Stimulated activated naive CD8-positive, alpha-beta T cell treated with anti-CD3 and anti-CD28 coated beads, Interleukin-15, Interleukin-2, amounts not matched to agents 100 ng/mL and 50 ng/mL, for 24 hours (primary cell): ENCODE measurements around the gene EPS8L3.
A peak's percentile ranks its signal among the peaks of the same experiment; 100 is the strongest.
"Not testable (repeated sequence)": the region's sequence is repeated elsewhere in the genome, so short reads cannot be mapped to it uniquely, and the experiment has no call there.

Source experiments
- H3K27ac Mint-ChIP-seq: one replicate; pipeline ENCODE4 v1.8.0; 2021; ENCODE audit warnings: mild to moderate bottlenecking, mixed read lengths
- H3K27me3 Mint-ChIP-seq: one replicate; pipeline ENCODE4 v1.8.0; 2021; ENCODE audit warnings: mixed read lengths
- H3K36me3 Mint-ChIP-seq: one replicate; pipeline ENCODE4 v1.8.0; 2021; ENCODE audit warnings: low read depth, mixed read lengths
- H3K4me1 Mint-ChIP-seq: one replicate; pipeline ENCODE4 v1.8.0; 2021; ENCODE audit warnings: low read depth, mixed read lengths
- H3K4me3 Mint-ChIP-seq: one replicate; pipeline ENCODE4 v1.8.0; 2021; ENCODE audit warnings: mild to moderate bottlenecking, mixed read lengths
- H3K9me3 Mint-ChIP-seq: one replicate; pipeline ENCODE4 v1.8.0; 2021; ENCODE audit warnings: mixed read lengths

Gene EPS8L3

DNA sequence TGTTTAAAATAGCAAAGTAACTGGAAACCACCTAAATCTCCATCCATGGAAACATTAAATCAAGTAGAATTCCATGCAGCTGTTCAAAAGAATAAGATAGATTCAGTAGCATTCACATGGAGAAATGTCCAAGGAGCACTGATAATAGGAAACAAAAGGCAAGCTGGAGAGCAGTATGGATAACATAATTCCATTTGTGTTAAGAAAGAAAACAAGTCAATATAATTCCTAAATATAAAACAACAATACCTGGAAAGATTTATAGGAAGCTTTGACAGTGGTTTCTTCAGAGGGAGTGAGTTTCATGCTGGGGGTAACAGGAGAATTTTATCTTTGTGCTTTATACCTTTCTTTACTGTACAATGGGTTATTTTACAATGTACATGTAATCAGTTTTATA, 36.6 kb upstream of the EPS8L3 start:
- H3K4me3 Mint-ChIP-seq = no peak overlapping the region

DNA sequence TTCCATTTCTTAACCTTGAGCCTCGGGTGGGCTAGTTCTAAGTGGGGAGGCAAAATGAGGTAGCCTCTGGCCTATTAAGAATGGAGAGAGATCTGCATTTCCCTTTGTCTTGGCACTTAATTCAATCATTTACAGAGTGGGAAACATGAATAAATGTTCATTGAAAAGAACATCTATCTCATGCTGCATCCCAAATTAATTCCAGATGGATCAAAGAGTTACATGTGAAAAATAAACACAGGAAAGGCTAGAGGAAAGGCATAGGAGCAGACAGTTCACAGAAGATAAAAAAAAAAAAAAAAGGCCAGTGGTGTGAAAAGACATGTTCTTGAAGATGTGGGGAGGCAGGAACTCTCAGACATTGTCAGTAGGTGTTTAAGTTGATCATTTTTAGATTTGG, 35.7 kb upstream of the EPS8L3 start:
- no peak overlapping the region for H3K4me3 Mint-ChIP-seq
- peaks cover 77% of the 10 kb centered on the region for H3K4me1 Mint-ChIP-seq
- H3K27me3 Mint-ChIP-seq = no peaks in the 10 kb centered on the region
- H3K36me3 Mint-ChIP-seq = no peaks in the 10 kb centered on the region
- no peaks in the 10 kb centered on the region for H3K9me3 Mint-ChIP-seq
- H3K27ac Mint-ChIP-seq = peak overlapping the region; percentile 39

More for the DNA sequence above, 36.6 kb upstream of the EPS8L3 start:
- no peaks in the 10 kb centered on the region for H3K9me3 Mint-ChIP-seq
- H3K27ac Mint-ChIP-seq = no peak overlapping the region
- H3K27me3 Mint-ChIP-seq = no peaks in the 10 kb centered on the region
- no peaks in the 10 kb centered on the region for H3K36me3 Mint-ChIP-seq
- H3K4me1 Mint-ChIP-seq = peaks cover 74% of the 10 kb centered on the region

GRCh38 chr1:109797303-109797595, 33.5 kb upstream of the EPS8L3 start:
- not testable (repeated sequence) for H3K36me3 Mint-ChIP-seq, H3K4me3 Mint-ChIP-seq, H3K27me3 Mint-ChIP-seq, H3K9me3 Mint-ChIP-seq
- Mint-ChIP-seq H3K4me1 (peaks cover 76% of the 10 kb centered on the region), H3K27ac (peak overlapping the region; percentile 53)

DNA sequence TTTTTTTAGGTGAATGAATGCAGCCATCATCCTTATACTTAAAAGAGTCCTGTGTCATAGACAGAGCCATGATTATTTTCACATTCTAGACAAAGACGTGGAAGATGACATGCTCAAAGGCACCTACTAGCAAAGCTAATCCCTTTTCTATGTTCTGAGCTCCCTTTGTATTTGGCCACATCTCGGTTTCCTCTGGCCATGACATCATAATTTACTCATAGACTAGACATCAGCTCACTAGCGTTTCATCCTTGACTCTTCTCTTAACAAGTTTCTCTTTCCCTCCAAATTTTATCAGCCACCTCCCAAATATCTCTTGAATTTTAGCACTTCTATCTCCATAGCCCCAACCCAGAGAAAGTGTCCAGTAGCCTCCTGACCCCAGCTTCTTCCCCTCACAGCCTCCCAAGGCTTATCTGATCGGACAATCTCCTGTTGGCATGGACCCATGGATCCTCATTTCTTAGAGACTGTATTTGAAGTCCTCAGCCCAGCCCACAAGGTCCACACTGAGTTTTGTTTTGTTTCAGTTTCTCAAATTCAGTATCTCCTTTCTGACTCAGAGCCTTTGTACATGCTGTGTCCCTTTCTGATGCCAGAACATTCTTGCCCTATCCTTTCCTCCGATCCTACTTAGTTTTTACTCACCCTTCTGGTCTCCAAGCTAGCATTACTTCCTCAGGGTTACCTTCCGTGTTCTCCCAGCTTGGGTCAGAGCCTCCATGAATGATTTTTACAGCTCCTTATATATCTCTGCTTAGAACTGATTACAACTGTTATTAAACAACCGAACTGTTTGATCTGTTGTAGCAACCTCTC, 33.0 kb upstream of the EPS8L3 start:
- Mint-ChIP-seq H3K4me3 (no peak overlapping the region), H3K27me3 (no peaks in the 10 kb centered on the region), H3K4me1 (peaks cover 76% of the 10 kb centered on the region), H3K9me3 (no peaks in the 10 kb centered on the region), H3K36me3 (no peaks in the 10 kb centered on the region), H3K27ac (peak overlapping the region; percentile 53)

- no peaks in the 10 kb centered on the region for H3K36me3 Mint-ChIP-seq
- H3K4me3 Mint-ChIP-seq = no peak overlapping the region
- no peaks in the 10 kb centered on the region for H3K9me3 Mint-ChIP-seq
- no peaks in the 10 kb centered on the region for H3K27me3 Mint-ChIP-seq
- peaks cover 79% of the 10 kb centered on the region for H3K4me1 Mint-ChIP-seq
- peak overlapping the region; percentile 23 for H3K27ac Mint-ChIP-seq
Observed at GRCh38 chr1:109794319-109795132, 30.8 kb upstream of the EPS8L3 start.

GRCh38 chr1:109793486-109794318, 30.0 kb upstream of the EPS8L3 start:
- Mint-ChIP-seq H3K4me3 (no peak overlapping the region), H3K4me1 (peaks cover 83% of the 10 kb centered on the region), H3K36me3 (no peaks in the 10 kb centered on the region), H3K27me3 (no peaks in the 10 kb centered on the region), H3K9me3 (no peaks in the 10 kb centered on the region), H3K27ac (peak overlapping the region; percentile 17)

- Mint-ChIP-seq H3K27me3 (no peaks in the 10 kb centered on the region), H3K27ac (peak overlapping the region; percentile 17), H3K4me3 (no peak overlapping the region), H3K9me3 (no peaks in the 10 kb centered on the region), H3K4me1 (peaks cover 83% of the 10 kb centered on the region), H3K36me3 (no peaks in the 10 kb centered on the region)
Observed at GRCh38 chr1:109793089-109793485, 29.4 kb upstream of the EPS8L3 start.

DNA sequence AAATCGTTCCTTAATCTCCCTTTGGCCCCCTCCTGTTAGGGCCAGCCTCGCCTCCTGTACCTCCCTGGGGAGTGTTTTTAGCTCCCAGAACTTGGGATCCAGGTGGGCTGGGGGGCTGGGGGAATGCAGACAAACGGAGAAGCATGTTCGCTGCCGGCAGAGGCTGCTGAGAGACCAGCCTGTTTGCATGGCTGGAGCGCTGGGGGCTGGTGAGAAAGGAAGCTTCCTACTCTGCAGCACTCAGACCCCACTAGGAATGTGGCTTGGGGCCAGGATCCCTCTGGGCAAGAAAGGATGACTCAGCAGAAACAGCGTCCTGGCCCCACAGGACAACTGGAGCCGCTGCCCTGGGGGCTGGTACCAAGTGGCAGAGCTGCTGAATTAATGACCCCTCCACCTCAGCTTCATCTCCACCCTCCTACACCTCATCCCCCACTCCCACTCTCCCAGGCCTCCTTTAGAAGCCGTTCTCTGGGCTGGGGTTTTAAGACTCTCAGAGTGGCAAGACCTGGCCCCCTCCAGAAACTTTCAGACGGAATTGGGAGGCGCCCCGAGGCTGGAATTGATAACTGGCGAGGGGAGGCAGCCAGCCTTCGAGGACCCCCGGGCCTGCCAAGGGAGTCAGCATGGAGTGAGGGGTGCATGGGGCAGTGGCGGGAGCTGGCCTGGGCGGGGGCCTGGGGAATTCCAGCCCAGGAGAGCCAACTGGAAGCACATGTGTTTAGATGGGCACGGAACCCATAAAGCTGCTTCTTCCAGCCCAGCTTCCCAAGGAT, 28.5 kb upstream of the EPS8L3 start:
- no peak overlapping the region for H3K4me3 Mint-ChIP-seq
- no peak overlapping the region for H3K27ac Mint-ChIP-seq

DNA sequence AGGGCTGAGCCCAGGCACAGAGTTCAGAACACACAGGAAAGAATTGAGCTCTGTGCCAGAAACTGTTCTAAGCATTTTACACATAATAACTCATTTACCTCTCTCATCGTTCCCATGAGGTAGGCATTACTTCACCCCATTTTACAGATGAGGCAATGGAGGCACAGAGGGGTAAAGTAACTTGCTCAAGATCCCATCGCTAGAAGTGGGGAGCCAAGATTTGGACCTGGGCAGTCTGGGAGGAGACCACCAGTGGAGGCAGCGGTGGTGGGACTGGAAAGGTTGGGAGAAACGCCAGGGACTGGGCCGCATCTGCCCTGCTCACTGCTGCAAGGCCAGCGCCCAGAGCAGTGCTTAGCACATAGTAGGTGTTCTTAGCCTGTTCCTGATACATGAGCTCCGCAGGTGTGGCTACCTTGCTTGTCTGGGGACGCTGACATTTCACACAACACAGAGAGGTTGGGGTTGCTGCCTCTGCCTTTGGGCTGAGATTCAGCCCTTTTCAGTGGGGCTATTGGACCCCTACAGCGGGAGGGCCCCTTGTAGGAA, 27.8 kb upstream of the EPS8L3 start:
- Mint-ChIP-seq H3K27me3 (no peaks in the 10 kb centered on the region), H3K9me3 (no peaks in the 10 kb centered on the region), H3K27ac (peak overlapping the region; percentile 92), H3K4me3 (no peak overlapping the region), H3K36me3 (no peaks in the 10 kb centered on the region), H3K4me1 (peaks cover 73% of the 10 kb centered on the region)

More for the DNA sequence above, 28.5 kb upstream of the EPS8L3 start:
- Mint-ChIP-seq H3K4me1 (peaks cover 79% of the 10 kb centered on the region), H3K9me3 (no peaks in the 10 kb centered on the region), H3K27me3 (no peaks in the 10 kb centered on the region), H3K36me3 (no peaks in the 10 kb centered on the region)

- H3K36me3 Mint-ChIP-seq = no peaks in the 10 kb centered on the region
- no peak overlapping the region for H3K4me3 Mint-ChIP-seq
- peak overlapping the region; percentile 92 for H3K27ac Mint-ChIP-seq
- H3K4me1 Mint-ChIP-seq = peaks cover 71% of the 10 kb centered on the region
- no peaks in the 10 kb centered on the region for H3K27me3 Mint-ChIP-seq
- no peaks in the 10 kb centered on the region for H3K9me3 Mint-ChIP-seq
Observed at GRCh38 chr1:109790735-109791494, 27.2 kb upstream of the EPS8L3 start.

- H3K27ac Mint-ChIP-seq = peak overlapping the region; percentile 92
- H3K4me3 Mint-ChIP-seq = peak overlapping the region; percentile 4
- H3K4me1 Mint-ChIP-seq = peaks cover 71% of the 10 kb centered on the region
Observed at GRCh38 chr1:109790329-109790728, 26.6 kb upstream of the EPS8L3 start.

DNA sequence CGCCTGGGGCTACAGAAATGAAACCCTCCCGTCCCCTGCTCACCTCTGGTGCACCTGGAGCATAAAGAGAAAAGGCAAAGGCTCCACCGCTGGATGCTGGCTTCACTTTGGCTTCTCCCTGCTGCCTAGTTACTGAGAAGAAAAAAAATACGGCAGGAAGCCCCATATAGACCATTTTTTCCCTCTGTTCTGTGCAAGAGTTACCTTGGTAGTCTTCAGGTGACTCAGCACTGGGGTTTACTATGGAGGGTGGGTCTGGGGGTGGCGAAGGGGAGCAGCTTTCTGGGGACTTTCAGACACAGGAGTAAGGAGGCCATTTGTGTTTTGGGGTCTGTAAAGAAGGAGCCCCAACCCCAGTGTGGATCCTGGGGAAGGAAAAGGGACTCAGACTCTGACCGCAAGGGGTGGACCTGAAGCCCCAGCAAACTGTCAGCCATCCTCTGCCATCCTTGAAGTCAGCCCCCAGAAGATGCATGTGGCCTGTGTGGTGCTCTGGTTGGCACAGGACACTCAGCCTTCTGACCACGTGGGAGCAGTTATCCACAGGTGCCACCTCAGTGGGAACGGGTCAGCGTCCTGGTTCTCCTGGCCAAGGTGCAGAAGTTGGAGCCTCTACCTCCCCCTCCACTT, 25.9 kb upstream of the EPS8L3 start:
- H3K27me3 Mint-ChIP-seq = no peaks in the 10 kb centered on the region
- H3K4me1 Mint-ChIP-seq = peaks cover 66% of the 10 kb centered on the region
- no peaks in the 10 kb centered on the region for H3K9me3 Mint-ChIP-seq
- no peak overlapping the region for H3K4me3 Mint-ChIP-seq
- H3K36me3 Mint-ChIP-seq = no peaks in the 10 kb centered on the region
- H3K27ac Mint-ChIP-seq = peak overlapping the region; percentile 92

More at GRCh38 chr1:109790329-109790728, 26.6 kb upstream of the EPS8L3 start:
- Mint-ChIP-seq H3K36me3 (no peaks in the 10 kb centered on the region), H3K9me3 (no peaks in the 10 kb centered on the region), H3K27me3 (no peaks in the 10 kb centered on the region)
